GM10847 (cell line): ENCODE measurements around the gene COL6A3.

Source experiments
- POLR2A ChIP-seq: IDR thresholded peaks from 2 replicates; pipeline ENCODE4 v1.6.1; 2011; ENCODE audit not compliant: insufficient read length; ENCODE audit errors: extremely low read depth

Gene COL6A3

DNA sequence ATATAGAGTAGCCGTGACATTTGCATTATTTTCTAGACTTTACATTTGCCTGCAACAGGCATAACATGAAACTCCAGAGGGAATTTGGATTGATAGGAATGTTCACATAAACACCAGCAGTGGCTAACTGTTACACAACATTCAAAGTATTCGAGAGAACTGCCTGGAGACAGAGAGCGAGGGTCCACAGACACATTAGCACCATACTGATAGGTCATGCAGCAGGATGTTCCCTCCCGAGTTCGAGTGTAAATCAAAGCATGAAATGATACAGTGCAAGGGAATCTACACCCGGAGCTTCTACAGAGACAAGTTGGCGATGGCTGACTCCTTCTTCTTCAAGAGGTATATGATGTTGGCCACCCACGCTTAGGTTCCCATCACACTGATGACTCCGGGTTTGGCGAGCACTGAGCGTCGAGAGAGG lies 89.5 kb downstream of the COL6A3 start:
- TF ChIP-seq POLR2A = no peak

DNA sequence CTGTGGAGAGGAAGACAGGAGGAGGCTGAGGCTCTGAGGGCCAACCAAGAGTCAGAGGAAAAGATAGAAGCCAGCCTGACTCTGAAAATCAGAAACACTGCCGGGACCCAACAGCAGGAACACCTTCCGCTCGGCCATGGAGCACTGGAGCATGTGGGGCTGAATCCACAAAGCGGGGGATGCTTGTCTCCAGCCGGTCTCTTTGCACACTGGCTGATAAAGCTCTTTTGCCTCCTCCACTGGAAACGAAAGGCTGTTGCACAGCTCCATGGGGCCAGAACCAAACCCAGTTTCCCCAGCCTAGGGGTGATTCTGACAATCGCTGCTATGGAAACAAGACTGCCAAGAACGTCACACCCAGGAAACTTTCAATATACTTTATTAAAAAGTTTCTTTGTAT lies 90.3 kb downstream of the COL6A3 start:
- TF ChIP-seq POLR2A = no peak

DNA sequence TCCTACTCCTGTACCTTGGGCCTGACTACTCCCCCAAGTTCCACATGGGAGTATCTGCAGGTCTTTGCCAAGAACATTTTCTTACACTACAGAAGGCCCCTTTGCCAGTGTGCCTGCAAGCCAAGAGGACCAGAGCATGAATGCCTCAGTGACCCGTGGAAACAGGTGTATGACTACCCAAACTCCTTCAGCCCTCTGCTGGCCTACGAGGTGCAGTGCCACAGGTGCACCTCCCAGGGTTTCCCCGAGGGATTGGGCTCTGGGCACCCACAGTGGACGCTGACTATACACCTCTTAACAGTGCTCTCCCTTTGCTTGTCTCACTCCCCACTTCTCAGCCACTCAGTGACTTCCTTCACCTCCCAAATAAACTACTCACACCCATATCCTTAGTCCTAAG lies 91.4 kb downstream of the COL6A3 start:
- TF ChIP-seq POLR2A = no peak

DNA sequence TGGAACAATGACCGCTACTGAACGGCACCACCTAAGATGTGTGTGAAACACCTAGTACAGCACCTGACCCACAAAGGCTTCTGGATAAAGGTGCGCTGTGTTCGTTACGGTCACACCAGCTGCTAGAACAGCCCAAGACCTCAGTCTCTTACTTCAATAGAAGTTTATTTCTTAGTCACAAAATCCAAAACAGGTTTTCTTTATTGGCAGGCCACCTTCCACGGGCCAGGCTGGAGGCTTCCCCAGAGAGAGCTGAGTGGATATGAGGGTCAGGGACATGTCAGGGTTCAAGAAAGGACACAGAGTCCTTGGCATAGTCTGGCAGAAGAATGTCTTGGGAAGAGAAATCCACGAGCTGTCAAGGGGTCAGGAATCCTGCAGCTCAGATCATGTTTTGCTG lies 92.2 kb downstream of the COL6A3 start:
- TF ChIP-seq POLR2A = no peak

DNA sequence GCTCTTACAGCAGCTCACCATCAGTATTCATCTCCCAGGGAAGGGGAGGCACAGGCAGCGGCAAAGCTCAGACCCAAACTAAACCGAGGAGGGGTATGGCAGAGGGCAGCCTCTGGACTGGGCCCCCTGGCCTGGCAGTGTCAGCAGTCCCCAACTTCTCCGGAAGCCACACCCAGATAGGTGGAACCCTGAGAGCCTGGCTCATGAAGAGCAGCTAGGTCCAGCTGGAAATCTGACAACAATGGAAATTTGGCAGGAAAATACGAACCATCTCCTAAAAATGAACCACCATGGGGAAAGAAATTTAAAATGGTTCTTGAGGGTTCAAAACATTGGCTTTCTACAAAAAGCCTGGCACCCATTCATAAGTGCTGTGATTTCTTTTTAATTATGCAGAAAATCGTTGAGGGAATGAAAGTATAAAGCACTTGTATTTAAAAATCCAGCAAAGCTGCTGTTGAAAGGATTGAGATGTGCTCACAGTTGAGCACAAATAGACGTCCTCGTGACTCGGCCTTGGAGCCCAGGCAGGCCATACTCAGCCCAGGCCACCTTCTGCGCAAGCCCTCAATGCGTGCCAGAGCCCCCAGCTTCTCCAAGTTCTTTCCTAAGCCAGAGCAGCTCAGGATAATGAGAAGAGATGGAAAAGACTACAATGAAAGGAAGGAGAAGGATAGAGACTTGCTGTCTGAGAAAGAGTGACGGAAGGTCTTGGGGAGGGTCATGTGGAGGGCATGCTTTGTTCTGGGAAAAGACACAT lies 93.0 kb downstream of the COL6A3 start:
- TF ChIP-seq POLR2A = no peak

DNA sequence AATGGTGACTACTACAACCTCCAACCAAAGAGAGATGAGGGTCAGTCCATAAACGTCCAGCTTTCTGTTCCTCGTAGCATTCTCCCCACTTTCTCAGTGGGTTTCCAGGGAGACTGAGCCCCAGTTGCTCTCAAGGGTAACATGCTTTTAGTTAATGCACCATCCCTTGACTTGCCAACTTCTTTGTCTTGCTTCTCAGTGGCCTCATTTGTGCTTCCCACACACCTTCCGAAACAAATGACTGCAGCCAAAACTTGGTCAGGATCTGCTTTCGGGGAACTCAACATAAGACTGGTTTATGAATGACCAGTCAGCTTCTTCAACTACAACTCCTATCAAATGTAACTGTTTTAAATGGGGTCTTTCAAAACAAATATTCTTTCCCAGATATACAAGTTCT lies 94.1 kb downstream of the COL6A3 start:
- TF ChIP-seq POLR2A = no peak

DNA sequence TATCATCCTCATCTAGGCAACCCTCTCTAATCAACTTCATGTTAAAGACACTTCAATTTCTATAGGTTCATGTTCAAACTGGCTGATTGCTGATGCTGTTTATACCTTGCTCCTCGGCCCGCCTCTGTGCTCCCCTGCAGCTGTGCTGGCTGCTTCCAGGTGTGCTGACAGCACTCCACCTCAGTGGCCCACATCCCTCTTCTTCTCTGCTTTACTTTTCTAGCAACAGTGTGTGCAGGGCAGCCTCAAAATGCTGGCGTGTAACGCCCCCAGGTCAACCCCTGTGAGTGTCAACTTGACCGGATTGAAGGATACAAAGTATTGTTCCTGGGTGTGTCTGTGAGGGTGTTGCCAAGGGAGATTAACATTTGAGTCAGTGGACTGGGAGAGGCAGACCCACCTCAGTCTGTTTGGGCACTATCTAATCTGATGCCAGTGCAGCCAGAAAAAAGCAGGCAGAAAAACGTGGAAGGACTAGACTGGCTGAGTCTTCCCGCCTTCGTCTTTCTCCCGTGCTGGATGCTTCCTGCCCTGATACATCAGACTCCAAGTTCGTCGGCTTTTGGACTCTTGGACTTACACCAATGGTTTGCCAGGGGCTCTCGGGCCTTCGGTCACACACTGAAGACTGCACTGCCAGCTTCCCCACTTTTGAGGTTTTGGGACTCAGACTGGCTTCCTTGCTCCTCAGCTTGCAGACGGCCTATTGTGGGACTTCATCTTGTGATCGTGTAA lies 94.7 kb downstream of the COL6A3 start:
- TF ChIP-seq POLR2A = no peak

DNA sequence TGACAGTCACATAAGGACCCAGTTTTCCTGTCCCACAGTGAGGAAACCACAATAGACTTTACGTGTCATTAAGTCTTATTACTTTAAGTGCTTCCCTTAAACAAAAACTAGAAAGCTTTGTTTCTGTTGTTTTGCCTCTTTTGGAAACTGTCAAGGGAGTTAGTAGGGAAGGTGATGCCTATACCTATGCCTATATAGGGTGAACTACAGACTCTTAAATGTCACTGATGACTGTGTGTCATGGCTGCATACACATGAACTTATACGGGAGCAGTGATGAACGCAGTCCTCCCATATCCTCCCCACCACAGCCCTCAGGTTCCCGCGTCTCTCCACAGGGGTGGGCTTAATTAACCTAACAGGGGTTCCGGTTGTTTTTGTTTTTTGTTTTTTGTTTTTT lies 97.6 kb downstream of the COL6A3 start:
- TF ChIP-seq POLR2A = no peak

DNA sequence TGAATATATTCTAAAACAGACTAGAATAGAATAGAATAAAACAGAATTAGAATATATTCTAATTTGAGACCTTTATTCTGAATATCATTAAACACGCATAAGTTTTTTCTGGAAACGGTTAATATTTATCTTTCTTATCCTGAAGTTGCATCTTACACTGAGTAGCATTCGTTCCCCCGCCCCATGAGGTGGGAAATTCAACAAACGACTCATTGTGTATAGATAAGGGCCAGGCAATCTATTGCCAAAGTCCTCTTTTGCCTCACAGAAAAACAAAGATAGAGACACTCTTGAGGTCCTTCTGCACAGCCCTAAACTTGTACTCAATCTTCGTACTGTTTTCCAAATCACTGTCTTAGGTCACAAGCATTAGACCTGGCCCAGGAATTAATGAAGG lies 98.1 kb downstream of the COL6A3 start:
- TF ChIP-seq POLR2A = no peak

DNA sequence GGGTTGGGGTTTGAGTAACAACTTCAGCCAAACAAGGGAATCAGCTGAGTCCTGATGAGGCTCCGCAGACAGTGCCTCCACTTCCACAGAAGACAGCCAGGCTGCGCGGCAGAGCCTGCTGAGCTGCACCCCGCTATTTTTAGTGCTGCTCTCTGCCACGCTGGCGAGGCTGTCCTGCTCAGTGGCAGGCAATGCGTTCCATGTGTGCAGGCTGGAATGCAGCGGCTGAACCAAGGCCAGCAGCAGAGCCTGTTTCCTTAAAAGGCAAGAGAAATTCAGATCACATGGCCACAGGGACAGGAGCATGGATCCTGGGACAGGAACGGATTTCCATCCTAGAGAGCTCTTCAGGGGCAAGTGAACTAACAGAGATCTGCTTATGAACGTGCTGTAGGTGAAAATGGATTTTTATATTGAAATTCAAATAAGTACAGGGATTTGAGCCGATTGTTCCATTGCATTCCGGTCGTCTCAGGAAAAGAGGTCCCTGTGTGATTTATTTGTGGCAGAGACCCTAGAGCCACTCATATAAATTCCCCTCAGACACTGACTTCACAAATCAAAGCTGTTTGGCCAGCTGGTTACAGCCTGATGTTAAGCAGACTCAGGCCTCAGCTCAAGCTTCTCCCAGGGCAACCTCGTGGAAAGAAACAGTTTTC lies 98.7 kb downstream of the COL6A3 start:
- TF ChIP-seq POLR2A = no peak

DNA sequence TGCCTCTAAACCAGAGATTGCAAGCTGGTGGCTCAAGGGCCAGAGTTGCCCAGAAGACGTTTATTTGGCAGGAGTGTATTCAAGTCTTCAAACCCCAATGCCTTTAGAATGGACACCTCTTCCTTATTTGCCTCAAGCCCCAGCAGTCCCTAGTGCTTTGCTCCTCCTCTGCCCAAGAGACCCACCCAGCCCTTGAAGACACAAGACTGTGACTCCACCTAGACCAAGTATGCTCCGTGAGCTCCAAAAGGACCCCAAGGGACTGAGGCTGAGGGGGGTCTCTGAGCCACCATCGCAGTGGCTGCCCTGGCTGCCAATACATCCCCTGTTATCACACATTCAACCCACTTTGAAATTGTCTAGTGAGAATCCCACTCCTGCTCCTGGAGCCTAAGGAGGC lies 99.3 kb downstream of the COL6A3 start:
- no peak for TF ChIP-seq POLR2A

DNA sequence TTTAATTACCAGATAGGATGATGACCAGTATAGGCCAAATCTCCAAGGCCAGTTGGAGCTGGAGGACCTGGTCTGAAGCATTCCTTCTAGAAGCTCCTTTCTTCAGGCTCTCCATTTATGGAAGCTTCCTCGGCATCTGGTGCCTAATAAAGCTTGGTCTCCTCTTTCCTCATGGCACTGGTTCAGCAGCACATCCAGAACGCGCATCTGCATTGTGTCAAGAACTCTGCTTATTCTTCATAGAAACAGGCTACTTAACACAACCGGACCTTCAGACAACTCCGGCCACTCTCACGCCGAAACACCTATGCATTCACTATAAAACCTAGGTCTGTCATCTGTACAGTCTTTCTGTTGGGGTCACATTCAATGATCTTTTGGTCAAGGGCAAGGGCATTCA lies 99.8 kb downstream of the COL6A3 start:
- TF ChIP-seq POLR2A = no peak

DNA sequence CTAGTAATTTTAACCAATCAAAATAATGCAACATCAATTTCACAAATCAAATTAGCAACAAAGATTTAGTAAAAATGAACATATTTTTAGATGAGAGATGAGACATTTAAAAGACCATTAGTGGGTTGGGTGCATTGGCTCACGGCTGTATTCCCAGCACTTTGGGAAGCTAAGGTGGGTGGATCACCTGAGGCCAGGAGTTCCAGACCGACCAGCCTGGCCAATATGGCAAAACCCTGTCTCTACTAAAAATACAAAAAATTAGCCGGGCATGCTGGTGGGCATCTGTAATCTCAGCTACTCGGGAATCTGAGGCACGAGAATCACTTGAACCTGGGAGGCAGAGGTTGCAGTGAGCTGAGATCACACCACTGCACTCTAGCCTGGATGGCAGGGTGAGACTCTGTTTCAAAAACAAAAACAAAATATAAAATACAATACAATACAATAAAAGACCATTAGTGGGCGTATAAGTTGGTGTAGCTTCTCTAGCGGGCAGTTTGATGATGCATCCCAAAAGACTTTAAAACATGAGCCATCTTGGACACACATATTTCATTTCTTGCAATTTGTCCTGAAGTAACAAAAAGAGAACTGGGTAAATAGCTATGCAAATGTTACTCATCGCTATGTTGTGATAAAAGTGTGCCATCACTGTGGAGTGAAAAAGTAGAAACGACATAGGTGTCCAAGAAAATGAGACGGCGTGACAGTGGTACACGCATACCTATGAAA lies 101.8 kb downstream of the COL6A3 start:
- no peak for TF ChIP-seq POLR2A

DNA sequence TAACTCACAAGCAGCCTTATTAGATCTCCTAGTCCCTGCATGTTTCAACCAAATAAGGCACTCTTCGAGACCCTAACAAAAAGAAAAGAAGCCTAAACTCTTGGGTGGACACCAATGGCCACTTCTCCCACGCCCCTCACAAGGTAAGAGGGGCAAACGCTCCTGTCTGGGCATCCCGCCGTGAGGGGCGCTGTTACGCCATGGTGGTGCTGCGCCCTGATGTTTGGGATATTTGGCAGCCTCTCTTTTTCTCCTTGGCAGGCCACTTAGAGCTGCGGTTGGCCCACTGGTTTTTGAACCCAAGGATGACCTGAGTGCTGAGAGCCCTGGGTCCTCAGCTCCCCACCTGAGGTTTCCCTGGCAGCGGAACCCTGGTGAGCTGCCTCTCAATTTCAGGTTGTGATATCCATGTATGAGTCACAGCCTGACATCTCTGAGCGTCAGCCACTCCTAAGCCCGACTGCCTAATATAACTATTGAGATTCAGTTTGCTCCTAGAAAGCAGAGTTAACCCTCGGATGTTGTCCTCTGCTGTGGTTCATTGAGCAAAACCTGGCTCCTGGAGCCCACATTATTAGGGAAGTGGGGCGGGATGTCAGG lies 103.3 kb downstream of the COL6A3 start:
- no peak for TF ChIP-seq POLR2A

DNA sequence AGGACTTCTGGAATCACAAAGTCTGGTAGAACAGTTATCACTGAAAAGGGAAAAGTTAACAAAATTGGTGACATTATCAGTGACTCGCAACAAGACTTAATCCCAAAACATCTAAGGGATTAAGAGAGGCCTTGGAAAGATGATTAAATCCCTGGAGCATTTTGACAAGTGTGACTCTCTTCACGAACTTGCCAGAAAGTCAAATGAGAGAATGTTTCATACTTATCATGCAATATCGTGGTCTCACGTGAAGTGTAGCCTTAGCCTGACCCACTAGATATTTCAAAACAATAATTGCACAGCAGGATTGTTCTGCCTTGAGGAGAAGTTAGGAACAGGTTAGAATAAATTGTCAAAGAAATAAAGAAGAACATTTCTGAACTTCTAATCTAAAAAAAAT lies 104.5 kb downstream of the COL6A3 start:
- TF ChIP-seq POLR2A = no peak
